Measurements from ENCODE around the gene PTH1R.

PTH1R gene

DNA sequence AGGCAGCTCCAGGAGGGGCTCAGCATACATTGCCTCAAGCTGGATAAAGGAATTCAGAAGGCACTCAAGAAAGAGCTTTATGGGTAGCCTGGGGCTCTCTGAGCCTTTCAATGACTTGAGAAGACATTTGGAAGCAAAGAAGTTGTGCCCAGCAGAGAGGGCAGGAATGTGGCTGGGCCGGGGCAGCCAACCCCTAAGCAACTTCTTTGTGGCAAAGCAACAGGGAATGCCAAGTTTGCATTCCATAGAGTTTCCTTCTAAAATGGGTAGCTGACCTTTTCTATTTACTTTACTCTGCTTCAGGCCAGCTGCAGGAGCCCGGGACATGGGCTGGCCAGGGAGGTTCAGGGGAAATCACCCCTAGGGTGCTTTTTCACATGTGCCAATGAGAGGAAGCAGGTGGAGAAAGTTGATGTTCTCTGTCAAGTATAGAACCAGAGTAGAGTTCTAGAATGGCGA, 53.5 kb downstream of the PTH1R start:
- DNase-seq (ENCODE audit: low read depth) = no peak

DNA sequence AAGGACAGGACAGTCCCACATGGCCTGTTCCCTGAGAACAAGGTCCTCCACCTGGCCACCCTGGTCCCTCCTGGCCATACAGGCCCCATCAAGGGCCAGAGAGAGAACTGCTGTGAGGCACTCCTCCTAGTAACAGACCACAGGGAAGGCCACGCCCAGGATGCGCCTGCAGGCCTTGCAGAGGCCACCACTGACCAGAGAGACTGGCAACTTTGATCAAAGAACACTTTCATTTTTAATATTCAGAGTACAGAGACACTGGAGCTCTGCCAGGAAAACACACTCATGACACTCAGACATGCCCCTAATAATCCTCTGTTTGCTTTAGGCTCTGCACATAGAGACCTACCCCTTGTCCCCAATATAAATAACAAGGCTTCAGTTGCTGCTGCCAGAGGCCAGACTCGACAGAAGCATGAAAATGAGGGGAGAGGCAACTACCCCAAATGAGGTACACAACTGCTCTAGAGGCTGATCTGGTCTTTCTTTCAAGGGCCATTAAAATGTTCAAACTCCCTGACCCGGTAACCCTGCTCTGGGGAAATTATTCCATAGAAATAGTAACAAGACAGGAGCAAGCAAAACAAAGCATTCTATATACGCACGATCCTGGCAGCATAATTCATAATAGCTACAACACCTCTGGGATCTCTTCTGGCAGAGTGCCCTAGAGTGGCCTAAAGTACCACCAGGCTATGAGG, 54.3 kb downstream of the PTH1R start:
- DNase-seq (ENCODE audit: low read depth) = no peak

DNA sequence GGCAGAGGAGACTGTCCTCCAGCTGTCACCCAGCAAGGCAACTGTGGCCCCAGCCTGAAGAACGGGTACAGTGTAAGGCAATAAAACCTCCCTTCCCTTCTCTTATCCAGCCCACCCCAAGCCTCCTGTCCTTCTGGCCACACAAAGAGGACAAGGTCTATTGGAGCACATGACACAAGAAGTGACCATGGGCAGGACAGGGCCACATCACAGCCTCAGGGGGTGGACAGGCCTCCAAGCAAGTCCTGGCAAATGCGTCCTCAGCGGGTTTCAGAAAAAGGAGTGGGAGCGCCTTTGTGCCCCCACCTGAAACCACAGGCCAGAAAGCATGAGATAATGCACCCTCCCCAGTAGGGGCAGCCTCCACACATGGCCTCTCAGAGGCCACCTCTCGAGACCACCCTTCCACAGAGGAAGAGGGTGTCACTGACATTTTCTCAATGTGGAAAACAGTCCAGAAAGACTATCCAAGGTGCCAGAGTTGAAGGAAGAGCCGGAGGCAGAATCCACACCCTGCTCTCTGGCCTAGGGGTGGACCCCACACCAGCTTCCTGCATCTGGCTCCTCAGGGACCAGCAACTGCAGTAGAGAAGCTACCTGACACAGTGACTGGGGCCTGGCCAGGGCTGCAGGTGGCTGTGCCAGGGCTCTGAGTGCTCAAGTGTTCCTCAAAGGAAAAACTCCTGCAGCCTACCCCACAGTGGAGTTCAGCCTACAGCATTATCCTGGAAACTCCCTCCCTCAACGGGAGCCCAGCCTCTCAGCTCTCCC, 55.1 kb downstream of the PTH1R start:
- no peak for DNase-seq (ENCODE audit: low read depth)

DNA sequence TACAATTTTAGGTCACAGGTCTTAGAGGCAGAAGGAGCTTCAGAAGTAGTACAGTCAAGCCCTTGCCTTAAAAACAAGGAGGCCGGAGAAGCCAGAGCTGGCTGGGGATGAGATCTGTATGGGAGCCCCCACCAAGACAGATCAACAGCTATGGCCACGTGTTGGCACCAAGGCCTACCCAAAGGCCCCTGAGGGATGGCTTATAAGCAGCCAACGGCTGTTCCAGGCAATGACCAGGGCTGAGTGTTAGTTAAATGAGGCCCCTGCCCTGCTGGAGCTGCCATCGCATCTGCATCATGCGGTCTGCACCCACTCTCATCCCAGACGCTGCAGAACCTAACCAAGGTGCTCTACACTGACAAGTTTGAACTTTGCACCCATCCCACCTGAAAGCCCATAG, 55.7 kb downstream of the PTH1R start:
- DNase-seq (ENCODE audit: low read depth) = no peak

DNA sequence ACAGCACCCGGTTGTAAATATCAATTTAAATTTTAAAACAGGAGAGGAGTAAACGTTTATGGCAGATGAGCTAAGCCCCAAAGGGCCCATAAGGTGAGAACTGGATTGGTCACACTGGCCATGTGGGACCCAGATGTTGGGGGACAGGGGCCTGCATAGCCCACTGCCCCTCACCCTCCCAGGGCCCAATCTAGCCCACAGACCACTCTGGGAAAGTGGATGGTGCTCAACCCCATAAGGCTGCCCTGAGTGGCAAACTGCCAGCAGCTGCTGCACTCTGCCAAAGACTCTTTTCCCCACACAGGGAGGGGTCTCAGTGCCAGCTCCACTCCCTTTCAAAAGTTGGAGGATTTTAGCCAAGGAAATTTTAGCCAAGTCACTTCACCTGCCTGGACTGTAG, 56.6 kb downstream of the PTH1R start:
- no peak for DNase-seq (ENCODE audit: low read depth)

DNA sequence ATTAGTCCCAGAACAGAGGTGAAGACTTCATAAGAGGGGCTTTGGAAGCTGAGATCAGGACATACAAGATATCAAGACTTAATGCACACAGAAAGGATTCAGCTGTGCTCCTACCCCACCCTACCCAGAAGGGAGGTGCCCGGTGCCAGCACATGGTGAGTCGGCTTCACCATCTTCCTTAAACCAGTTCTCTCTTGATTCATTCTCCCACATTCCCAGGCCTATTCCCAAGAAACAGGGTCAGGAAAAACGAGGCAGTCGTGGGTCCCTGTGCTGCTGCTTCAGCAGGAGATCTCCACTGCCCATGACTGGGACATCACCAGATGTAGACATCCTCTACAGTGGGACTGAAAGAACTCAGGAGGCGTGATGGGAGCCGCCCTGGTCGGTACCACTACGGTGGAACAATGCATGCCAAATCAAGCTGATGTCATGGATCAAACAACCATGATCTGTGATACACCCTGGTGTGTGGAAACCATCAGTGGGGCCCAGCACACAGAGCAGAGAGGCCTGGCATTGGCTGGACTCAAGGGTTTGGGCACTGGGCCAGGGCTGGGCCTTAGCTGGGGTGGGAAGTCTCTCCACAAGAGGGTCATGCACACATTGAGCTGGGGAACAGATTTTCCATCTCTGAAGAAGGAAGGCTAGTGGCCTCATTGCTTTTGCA, 57.1 kb downstream of the PTH1R start:
- DNase-seq (ENCODE audit: low read depth) = no peak

DNA sequence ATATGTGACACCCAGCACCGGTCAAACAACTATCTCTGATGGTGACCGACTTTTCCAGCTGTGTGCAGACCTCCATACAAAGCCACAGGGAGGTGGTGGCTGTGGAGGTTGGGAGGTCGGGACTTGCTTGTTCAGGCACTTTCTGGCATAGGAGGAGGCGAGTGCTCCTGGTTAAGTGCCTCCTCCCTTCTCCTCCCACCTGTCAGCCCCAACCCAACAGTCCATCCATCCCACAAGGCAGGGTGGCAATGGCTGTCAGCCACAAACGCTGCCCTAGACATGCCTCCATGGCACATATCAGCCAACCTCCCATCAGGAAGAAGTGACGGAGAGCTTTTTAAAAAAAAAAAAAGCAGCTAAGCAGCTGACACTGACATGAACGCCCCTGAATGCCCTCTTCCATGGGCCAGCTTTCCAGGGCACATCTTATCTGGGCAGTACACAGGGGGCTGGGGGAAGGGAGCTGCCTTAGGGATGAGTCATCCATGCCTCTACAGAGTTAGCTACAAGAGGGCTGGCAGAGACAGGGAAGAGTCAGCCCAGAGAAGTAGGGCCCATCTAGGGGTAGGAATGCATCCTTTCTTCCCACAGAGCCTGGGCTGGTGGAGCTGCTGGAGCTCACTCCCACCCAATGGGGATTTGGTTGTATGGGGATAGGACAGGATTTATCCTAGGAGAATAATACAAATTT, 57.8 kb downstream of the PTH1R start:
- no peak for DNase-seq (ENCODE audit: low read depth)

DNA sequence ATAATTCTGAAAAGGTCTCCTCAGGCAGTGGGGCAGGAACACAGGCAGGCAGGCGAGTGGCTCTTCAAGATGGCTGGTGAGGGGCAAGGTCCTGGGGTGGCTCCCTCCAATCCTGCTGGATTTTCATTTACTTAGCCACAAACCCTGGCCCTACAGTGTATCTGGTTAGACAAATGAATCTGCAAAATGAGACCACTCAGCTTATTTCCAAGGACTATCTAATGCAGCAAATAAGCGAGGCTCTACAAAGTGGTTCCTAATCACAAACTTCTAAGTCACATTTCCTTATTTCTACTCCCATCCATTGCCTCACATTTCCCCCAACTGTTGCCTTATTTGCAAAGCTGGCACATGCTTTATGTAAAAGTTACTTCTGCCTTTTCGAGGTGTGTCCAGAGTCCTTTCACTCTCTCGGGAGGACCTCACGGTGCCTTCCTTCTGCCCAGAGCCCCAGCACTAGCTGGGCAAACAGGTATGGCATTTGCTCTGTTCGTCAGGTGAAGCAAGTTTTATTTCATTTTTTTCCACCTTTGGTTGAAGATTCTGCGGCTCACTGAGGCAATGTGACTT, 58.6 kb downstream of the PTH1R start:
- no peak for DNase-seq (ENCODE audit: low read depth)

DNA sequence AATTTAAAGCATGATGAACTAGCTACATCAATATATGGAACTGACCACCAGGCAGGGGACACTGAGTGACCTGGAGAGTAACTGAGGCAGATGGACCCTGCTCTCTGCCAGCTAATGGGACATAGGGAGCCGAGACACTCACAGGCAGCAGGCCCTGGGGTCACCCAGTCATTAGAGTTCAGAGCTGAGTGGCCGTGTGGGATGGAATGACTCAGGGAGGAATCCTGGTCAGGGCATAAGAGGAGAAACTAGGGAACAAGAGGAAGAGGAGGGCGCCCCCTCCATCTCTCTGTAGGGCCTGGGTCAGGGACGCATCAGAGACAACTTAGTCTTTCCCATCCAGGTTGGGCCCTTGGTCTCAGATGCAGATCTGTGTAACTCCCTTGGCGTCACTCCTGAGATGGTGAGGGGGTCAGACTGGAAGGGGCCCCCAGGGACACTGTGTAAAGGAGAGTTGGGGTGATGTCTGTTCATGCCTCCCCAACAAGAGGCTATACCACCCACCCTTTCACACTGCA, 59.3 kb downstream of the PTH1R start:
- no peak for DNase-seq (ENCODE audit: low read depth)

DNA sequence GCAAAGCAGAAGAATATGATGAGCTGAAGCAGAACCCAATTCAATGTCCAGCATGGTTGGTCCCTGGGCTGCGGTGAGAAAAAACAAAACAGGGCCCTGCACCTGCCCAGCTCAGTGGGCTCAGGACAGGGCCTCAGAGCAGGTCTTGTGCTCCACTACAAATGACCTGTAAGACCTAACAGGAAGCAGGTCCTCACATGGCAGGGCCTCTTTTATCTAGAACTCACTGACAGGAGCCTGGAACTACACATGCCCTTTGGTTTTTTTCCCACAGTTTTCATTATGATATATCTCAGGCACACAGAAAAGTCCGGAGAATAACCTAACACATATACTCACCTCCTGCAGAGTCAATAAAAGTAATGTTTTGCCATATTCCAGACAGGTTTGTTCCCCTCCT, 60.6 kb downstream of the PTH1R start:
- DNase-seq (ENCODE audit: low read depth) = no peak

DNA sequence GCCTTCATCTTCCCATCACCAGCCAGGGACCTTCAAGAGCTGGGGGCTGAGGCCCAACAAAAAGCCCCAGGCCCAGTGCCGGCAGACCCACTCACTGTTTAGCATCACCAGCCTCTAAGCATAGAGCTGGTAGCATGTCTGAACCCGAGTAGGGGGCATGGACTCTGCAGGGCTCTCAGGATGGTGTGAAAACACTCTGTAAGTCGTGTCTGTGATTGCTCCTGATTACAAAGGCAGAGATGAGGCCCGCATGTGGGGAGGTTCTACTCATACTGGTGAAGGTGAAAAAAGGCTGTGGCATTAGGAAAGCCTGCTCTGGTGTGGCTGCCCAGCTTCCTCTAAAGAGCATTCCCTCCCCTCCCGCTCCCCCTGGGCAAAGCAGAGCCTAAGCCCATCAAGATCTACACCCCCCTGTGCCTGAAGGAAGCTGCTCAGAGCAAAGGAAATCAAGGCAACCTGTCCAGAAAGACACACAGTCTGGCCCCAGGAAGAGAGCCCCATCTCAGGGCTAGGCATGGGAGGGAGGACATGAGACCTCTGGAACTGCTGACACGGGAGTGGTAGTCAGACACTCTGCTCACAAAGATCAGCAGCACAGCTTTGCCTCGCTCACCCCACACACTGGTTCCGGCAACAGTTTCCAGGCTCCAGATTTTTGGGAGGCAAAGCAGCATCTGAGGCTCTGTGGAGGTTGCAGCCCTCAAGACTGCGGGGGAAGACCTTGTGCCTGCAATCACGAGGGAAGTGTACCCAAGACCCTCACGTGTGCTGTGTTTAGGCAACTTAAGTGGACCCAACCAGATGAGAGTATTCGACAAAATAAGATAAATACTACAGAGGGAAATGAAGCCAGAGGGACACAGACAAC, 62.3 kb downstream of the PTH1R start:
- no peak for DNase-seq (ENCODE audit: low read depth)

DNA sequence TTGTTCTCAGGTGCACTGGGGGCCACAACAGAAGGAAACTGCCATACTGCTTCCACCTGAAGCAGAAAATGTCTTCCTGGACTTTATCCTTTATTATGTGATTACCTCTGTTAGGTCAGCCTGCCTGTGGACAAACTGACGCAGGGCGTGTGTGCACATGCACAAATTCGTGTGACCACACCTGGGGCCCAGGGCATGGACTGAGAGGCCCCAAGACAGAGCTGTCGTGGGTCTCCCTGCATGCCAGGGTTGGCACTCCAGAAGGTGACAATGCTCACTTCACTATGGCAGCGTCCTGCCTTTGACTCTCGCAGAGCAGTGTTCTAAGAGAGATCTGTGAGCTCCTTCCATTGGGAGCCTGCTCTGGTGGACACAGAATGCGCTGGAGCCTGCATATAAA, 64.6 kb downstream of the PTH1R start:
- no peak for DNase-seq (ENCODE audit: low read depth)

DNA sequence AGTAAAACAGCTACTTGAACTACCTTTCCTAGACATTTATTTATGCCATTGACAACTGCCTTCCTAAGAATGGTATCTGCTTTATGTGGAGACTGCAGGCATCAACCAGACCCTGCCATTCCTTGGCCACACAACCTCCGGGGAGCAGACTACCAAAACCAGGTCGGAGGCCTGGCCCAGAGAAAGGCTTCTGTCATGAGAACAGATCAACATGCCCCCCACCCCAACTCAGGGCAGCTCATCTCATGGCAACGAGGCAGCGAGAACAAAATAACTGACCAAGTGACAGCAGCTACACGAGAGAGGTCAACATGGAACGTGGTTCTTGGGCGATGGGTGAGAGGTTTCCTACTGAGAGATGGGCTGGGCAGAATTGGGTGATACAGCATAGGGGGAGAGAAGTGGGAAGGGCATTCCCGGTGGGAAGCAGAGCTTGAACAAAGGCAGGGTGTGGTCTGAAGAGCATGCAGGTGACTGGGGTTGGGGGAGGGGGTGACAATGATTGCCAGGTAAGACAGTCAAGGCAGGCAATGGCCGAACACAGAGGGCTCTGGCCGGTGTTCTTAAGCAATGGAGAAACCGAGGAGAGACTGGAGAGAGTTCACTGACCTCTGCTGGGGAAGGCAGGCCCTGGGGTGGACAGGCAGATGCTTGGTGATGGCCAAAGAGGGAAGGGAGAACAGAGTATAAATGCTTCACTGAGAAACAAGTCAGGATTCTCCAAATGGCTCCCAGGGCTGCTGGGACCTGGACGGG, 65.1 kb downstream of the PTH1R start:
- no peak for DNase-seq (ENCODE audit: low read depth)

DNA sequence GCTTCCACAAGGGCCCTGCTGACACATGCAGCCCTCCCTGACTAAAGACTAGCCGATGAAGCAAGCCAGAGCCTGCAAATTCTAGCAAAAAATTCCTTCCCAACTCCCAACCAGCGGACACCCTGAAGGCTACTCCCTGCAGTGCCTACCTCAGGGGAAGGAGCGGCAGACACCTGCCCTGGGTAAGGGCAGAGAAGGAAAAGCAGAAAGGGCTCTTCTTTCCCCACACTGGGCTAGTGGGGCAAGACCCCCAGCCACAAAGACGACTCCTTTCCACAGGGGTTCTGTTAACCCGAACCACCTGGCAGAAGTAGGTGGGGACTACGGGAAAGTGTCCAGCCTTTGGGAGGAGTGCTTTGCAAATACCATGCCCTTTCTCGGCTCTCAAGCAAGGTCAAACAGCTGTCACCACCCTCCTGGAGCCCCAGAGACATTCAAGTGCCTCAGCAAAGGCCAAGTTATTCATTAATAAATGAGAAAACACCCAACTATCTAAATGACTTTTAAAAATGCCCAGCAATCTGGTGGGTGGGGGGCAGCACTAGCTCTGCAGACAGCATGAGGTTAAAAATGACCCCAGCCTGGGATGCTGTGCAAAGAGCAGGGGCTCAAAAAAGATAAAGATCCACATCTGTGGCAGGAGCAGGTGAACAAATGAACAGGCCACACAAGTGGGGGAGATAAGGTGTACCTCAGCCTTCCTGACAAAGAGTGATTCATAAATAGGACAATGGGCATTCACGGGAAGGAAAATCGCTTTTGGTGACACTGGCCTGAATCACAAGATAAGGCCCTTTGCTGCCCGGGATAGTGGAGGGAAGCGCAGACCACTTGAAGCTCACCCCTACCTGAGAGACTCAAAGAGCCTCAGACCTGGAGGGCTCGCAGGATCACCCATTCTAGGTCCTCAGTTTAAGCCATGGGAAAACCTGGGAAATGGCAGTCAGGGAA, 66.0 kb downstream of the PTH1R start:
- DNase-seq (ENCODE audit: low read depth) = no peak

DNA sequence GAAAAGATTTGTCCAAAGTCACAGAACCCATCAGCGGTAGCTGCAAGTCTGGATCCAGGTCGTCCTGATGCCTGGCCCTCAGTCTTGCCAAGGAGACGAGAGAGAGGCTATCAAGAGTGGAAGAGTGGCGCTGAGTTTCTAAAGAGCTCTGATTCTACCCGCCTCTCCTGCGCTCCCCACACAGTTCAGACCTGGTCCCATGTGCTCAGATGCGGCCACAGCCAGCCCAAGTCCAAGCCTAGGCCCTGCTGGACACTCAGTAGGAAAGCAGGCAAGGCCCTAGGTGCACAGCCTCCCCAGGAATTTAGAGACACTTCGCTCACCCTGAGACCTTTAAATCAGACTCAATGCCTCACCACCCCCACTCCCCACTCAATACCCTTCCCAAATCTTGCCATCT, 66.7 kb downstream of the PTH1R start:
- DNase-seq (ENCODE audit: low read depth) = no peak

DNA sequence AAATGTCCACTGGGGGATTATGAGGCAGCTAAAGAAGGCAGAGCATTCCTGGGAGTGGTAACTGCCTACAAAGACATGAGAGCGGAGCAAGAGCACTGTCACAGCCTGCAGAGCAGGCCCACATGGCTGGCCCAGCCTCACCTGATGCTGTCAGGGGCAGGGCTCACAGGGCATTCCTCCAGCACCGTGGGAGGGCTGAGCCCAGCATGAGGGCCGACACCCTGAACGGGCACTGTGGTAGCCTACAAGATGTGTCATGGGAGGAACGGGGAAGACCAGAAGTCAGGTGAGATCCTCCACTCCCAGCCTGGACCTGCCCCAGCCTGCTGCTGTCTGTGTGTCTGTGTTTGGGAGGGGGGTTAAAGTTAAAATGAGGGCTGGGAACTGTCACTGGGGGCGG, 68.9 kb downstream of the PTH1R start:
- no peak for DNase-seq (ENCODE audit: low read depth)

DNA sequence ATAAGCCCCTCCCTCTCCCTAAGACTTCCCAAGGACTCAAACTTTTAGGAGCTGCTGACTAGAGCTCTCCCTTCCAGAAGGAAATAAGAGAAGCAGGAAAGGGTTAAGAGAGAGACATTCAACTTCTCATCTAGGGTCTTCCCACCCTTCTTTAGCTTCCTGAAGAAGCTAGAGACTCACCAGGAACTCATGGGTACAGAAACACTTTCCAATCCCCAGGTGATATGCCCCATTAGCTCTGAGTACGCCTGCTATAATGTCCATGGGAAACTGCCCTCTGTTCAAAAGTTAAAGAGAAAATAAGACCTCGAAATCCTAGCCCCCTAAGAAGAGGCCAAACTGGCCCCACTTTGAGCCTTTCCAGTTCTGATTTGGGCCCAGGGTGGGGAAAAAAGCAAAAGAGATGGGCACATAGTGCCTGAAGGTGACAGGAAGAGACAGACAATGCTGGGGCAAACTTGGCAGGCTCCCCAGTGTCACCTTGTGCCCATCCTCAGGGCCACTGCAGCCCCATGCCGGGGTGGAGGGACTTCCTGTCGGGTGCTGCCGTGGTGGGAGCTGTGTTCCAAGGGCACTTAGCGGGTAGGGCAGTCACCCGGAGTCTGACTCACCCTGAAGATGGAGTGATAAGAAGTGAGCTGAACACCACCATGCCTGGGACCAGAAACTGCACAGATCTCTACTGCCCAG, 69.5 kb downstream of the PTH1R start:
- DNase-seq (ENCODE audit: low read depth) = peak; percentile 37

DNA sequence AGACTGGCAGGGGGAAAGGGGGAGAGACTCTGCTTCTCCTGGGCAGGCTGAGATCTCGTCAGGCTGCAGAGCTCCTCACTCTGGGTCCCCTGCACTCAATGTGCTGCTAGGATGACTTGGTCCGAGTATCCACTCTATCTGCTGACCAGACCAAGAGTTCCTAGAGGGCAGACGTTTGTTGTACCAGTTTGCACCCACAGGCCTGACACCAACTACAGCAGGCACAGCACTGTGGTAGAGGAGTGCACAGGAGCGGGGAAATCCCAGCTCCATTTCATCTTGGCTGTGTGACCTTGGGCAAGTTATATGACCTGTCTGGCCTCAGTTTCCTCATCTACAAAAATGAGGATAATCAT, 70.0 kb downstream of the PTH1R start:
- DNase-seq (ENCODE audit: low read depth) = no peak
